Activated CD4-positive, alpha-beta T cell treated with anti-CD3 and anti-CD28 coated beads, Interleukin-2, amount 50 U/mL, for 24 hours (primary cell): ENCODE data around the gene DIAPH2.
"Not testable (repeated sequence)": the region's sequence is repeated elsewhere in the genome, so short reads cannot be mapped to it uniquely, and the experiment has no call there.

Experiments used
- DNase-seq, 2 donors: peaks; one replicate each; pipeline ENCODE4 v3.0.0-alpha.2; 2020; ENCODE audit warnings: low read depth in 1 of 2, low spot score in 1 of 2

Gene DIAPH2

GRCh38 chrX:97367125-97367524, 682.5 kb downstream of the DIAPH2 start:
- DNase-seq, result no peak

- no peak for DNase-seq
These were observed 685.3 kb downstream of the DIAPH2 start for GRCh38 chrX:97369947-97370346.

GRCh38 chrX:97372001-97372766, 687.5 kb downstream of the DIAPH2 start:
- no peak for DNase-seq

- no peak for DNase-seq
These were observed 689.6 kb downstream of the DIAPH2 start for GRCh38 chrX:97374266-97374665.

GRCh38 chrX:97380200-97380599, 695.6 kb downstream of the DIAPH2 start:
- DNase-seq, result no peak

GRCh38 chrX:97384685-97385084, 700.0 kb downstream of the DIAPH2 start:
- DNase-seq, result no peak

GRCh38 chrX:97387004-97387403, 702.4 kb downstream of the DIAPH2 start:
- no peak for DNase-seq

- DNase-seq, result no peak
These were observed 705.1 kb downstream of the DIAPH2 start for GRCh38 chrX:97389761-97390192.

GRCh38 chrX:97397371-97397770, 712.7 kb downstream of the DIAPH2 start:
- no peak for DNase-seq

GRCh38 chrX:97398030-97398551, 713.4 kb downstream of the DIAPH2 start:
- no peak for DNase-seq

GRCh38 chrX:97399400-97399799, 714.8 kb downstream of the DIAPH2 start:
- DNase-seq, result no peak

GRCh38 chrX:97400492-97400891, 715.9 kb downstream of the DIAPH2 start:
- DNase-seq, result no peak

GRCh38 chrX:97401154-97401553, 716.5 kb downstream of the DIAPH2 start:
- no peak for DNase-seq

GRCh38 chrX:97401586-97402136, 717.0 kb downstream of the DIAPH2 start:
- no peak for DNase-seq

GRCh38 chrX:97402333-97402732, 717.7 kb downstream of the DIAPH2 start:
- DNase-seq, result no peak

- no peak for DNase-seq
These were observed 718.3 kb downstream of the DIAPH2 start for GRCh38 chrX:97402903-97403302.

- no peak for DNase-seq
These were observed 720.5 kb downstream of the DIAPH2 start for GRCh38 chrX:97405031-97405660.

- not testable (repeated sequence) for DNase-seq
These were observed 725.2 kb downstream of the DIAPH2 start for GRCh38 chrX:97409632-97410415.

GRCh38 chrX:97416461-97416860, 731.8 kb downstream of the DIAPH2 start:
- no peak for DNase-seq

GRCh38 chrX:97429101-97429500, 744.5 kb downstream of the DIAPH2 start:
- DNase-seq, result no peak

- DNase-seq, result no peak
These were observed 746.6 kb downstream of the DIAPH2 start for GRCh38 chrX:97431281-97431680.
